Heart right ventricle (tissue), 16 donors: Measurements from ENCODE around the gene KDM2A. TPM values are rescaled to one million over a fixed set of nuclear protein-coding genes. Genes with fewer than 3 reads are reported as not detected.

Experiments
- ATAC-seq, 8 donors: fragments of 200-7000 bp; cut with Tn5 transposase; one replicate each; pipeline ENCODE4 v1.9.1; 2020; ENCODE audit warnings: mild to moderate bottlenecking in 8 of 8, moderate library complexity in 8 of 8, moderate number of reproducible peaks in 1 of 8
- DNase-seq, 2 donors: peaks; one replicate each; pipeline ENCODE4 v3.0.0-alpha.2; 2020
- H3K27ac ChIP-seq, 10 donors: fragments of 200-600 bp; sonication (generic) in 2 of 10; one replicate each; pipeline versions ENCODE4 v1.5.0 to v1.8.0; 2020 to 2022; ENCODE audit warnings: mild to moderate bottlenecking in 3 of 10
- H3K27me3 ChIP-seq, 7 donors: fragments of 200-600 bp; one replicate each; pipeline ENCODE4 v1.8.0; 2021 to 2022; ENCODE audit warnings: mild to moderate bottlenecking in 2 of 7
- H3K36me3 ChIP-seq, 9 donors: fragments of 200-600 bp; sonication (generic) in 1 of 9; one replicate each; pipeline versions ENCODE4 v1.5.0 to v1.8.0; 2020 to 2022; ENCODE audit warnings: mild to moderate bottlenecking in 2 of 9
- H3K4me1 ChIP-seq, 9 donors: fragments of 200-600 bp; sonication (generic) in 1 of 9; one replicate each; pipeline versions ENCODE4 v1.5.0 to v1.8.0; 2020 to 2022; ENCODE audit warnings: mild to moderate bottlenecking in 4 of 9
- H3K4me3 ChIP-seq, 10 donors: fragments of 200-600 bp; sonication (generic) in 2 of 10; one replicate each; pipeline versions ENCODE4 v1.5.0 to v1.8.0; 2020 to 2022; ENCODE audit warnings: mild to moderate bottlenecking in 7 of 10, moderate library complexity in 2 of 10
- H3K9me3 ChIP-seq, 11 donors: fragments of 200-600 bp in 10 of 11; sonication (generic) in 2 of 11; one replicate each; pipeline versions ENCODE4 v1.5.0 to v1.8.0; 2013 to 2022; ENCODE audit warnings: mild to moderate bottlenecking in 2 of 11, control low read depth in 1 of 11, moderate library complexity in 1 of 11
- WGBS, 2 donors: extraction: QIAGEN DNeasy Blood & Tissue Kit; methylation state at CpG; one replicate each; pipeline ENCODE4 v1.1.7; 2013; ENCODE audit warnings: inconsistent platforms in 1 of 2; 5-methylcytosine and 5-hydroxymethylcytosine counted together
- intact Hi-C, 10 donors: fragments of 100-400 bp; cut with DNase I; formaldehyde crosslinking; loops; one replicate each; pipeline versions ENCODE4 v1.11.1 to v1.14.2; 2022
- polyA plus RNA-seq, 2 donors: library from polyadenylated mRNA; stranded (reverse); fragments of 200-250 nt; gene quantifications; one replicate each; pipeline ENCODE4 v1.2.3, GENCODE V29; 2013
- total RNA-seq, 10 donors: library from RNA; stranded (reverse); fragmentation: NEBNext Ultra II Directional in 3 of 10; extraction: Animal tissue kit (Norgen Biotek cat#: 25700) in 3 of 10; gene quantifications; one replicate each; pipeline versions ENCODE4 v1.2.1 to v1.2.4, GENCODE V29; 2021 to 2023
- TF ChIP-seq, protein P1 (sequence below), 9 donors: fragments of 200-600 bp; sonication (generic) in 2 of 9; IDR thresholded peaks; one replicate each; pipeline versions ENCODE4 v1.5.0 to v1.8.0; 2021 to 2022; ENCODE audit warnings: antibody characterized with exemption in 9 of 9, mild to moderate bottlenecking in 5 of 9, moderate library complexity in 1 of 9
- donor health status: Arrhythmogenic right ventricular cardiomyopathy.
- donor health status: ischemic (EF 13 %, LVEDD 7.1; RV severe dilation, severe dysfunction).
- donor health status: healthy with polysubstance abuse.
- donor health status: DM: no; HTN: yes; CAD: no.
- donor health status: DM: no; HTN: no; CAD: no.
- donor health status: ischemic (EF 25% LVEDD 6.9; RV normal size, moderate dysfunction).
- donor health status: ischemic (EF 25% LVEDD 5.7; RV mildly dilated, moderate dysfunction).
- donor health status: healthy.
- donor health status: DM: yes; HTN: yes; CAD: no.
- donor health status: Ischemic cardiomyopathy.
- donor health status: ischemic (EF 35%, LVEDD 5.7; RV mildly dilated, moderate dysfunction).
- donor health status: nonischemic (EF 11% LVEDD 7.7; RV severe dilation, severe dysfunction).
- donor health status: DM: yes; HTN: yes; CAD: no.
- donor health status: PGD.
- donor health status: ischemic (EF 29% LVEDD 5.4; RV normal size, mild dysfunction).
- donor health status: nonischemic (EF 23%, LVEDD 6.1; RV moderate dilation, normal function).

KDM2A gene
- total and polyA plus RNA-seq, 12 donors: 16.5 to 45.7 (median 37.1) TPM

DNA sequence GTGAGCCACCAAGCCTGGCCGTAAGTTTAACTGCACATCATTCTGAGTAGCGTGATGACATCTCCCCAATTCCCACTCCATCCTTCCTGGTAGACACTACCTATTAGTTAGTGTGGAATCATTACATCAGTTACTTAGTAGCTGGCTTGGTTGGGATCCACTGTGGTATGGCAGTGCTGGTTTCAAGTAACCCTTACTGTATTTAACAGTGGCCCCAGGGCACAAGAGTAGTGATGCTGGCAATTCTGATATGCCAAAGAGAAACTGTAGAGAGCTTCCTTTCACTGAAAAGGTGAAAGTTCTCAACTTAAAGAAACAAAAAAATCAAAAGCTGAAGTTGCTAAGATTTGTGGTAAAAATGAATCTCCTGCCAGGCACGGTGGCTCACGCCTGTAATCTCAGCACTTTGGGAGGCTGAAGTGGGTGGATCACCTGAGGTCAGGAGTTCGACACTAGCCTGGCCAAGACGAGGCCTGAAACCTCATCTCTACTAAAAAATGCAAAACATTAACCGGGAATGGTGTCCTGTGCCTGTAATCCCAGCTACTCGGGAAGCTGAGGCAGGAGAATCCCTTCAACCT, 35.2 kb upstream of the KDM2A start:
- ATAC-seq: no peak
- intact Hi-C loops: loop anchor here in 8 of 10 donors (5.0 to 10.0 kb wide), 5 partner anchors 81 to 298 kb away; no protein-coding TSS in a partner anchor
- TF ChIP-seq, protein P1, sequence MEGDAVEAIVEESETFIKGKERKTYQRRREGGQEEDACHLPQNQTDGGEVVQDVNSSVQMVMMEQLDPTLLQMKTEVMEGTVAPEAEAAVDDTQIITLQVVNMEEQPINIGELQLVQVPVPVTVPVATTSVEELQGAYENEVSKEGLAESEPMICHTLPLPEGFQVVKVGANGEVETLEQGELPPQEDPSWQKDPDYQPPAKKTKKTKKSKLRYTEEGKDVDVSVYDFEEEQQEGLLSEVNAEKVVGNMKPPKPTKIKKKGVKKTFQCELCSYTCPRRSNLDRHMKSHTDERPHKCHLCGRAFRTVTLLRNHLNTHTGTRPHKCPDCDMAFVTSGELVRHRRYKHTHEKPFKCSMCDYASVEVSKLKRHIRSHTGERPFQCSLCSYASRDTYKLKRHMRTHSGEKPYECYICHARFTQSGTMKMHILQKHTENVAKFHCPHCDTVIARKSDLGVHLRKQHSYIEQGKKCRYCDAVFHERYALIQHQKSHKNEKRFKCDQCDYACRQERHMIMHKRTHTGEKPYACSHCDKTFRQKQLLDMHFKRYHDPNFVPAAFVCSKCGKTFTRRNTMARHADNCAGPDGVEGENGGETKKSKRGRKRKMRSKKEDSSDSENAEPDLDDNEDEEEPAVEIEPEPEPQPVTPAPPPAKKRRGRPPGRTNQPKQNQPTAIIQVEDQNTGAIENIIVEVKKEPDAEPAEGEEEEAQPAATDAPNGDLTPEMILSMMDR (IDR thresholded peaks at IDR 0.05): no peak

DNA sequence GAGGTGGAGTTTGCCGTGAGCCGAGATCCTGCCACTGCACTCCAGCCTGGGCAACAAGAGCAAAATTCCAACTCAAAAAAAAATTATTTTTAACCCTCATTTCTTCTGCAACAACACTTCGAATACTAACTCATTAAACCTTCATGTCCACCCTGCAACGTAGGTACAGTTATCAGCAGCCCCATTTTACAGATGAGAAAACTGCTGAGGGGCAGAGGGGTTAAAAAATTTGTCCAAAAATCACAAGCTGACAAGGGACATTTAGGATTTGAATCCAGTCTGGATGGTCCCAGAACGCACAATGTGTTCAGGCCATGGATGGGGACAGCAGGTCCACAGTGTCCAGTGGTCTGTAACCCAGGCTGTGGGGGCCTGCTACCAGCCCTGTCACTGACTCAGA, 33.4 kb upstream of the KDM2A start:
- H3K4me3 ChIP-seq: no peak overlapping the region
- H3K9me3 ChIP-seq: no peaks in the 10 kb centered on the region
- peaks cover 6 to 13% (median 12%) of the 10 kb centered on the region in 9 donors for H3K4me1 ChIP-seq
- DNase-seq (no peak), ATAC-seq (no peak)
- H3K27ac ChIP-seq: no peak overlapping the region
- H3K27me3 ChIP-seq: peaks cover 0 to 6% (median 0%) of the 10 kb centered on the region in 7 donors
- TF ChIP-seq, protein P1 (IDR thresholded peaks at IDR 0.05): no peak
- H3K36me3 ChIP-seq: no peaks in the 10 kb centered on the region
- intact Hi-C loops: loop anchor here in 5 of 10 donors (10.0 kb wide), 2 partner anchors 79 to 229 kb away; no protein-coding TSS in a partner anchor
- WGBS, 2 donors: 95% methylated on average over 5 of the region's 5 CpGs

More for the DNA sequence above, 35.2 kb upstream of the KDM2A start:
- H3K4me3 ChIP-seq: no peak overlapping the region
- peaks cover 0 to 6% (median 0%) of the 10 kb centered on the region in 7 donors for H3K27me3 ChIP-seq
- WGBS, 2 donors: 90 to 95% methylated on average over 8 of the region's 8 CpGs
- no peak for DNase-seq
- H3K4me1 ChIP-seq: peaks cover 6 to 13% (median 12%) of the 10 kb centered on the region in 9 donors
- no peaks in the 10 kb centered on the region for H3K9me3 ChIP-seq
- H3K36me3 ChIP-seq: no peaks in the 10 kb centered on the region
- no peak overlapping the region for H3K27ac ChIP-seq

DNA sequence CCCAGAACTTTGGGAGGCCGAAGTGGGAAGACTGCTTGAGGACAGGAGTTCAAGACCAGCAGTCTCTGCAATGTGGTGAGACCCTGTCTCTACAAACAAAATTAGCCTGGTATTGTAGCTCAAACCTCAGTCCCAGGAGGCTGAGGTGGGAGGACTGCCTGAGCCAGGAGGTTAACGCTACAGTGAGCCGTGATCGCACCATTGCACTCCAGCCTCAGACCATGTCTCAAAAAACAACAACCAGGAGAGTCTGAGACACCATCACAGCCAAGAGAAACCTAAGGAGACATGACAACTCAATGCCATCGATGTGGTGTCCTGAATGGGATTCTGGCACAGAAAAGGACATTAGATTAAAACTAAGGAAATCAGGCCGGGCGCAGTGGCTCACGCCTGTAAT, 28.3 kb upstream of the KDM2A start:
- no peaks in the 10 kb centered on the region for H3K27me3 ChIP-seq
- intact Hi-C loops: no loop called here
- H3K36me3 ChIP-seq: no peaks in the 10 kb centered on the region
- WGBS, 2 donors: 93 to 95% methylated on average over 8 of the region's 8 CpGs
- no peaks in the 10 kb centered on the region for H3K4me1 ChIP-seq
- no peak overlapping the region for H3K27ac ChIP-seq
- no peak for DNase-seq
- no peak overlapping the region for H3K4me3 ChIP-seq
- H3K9me3 ChIP-seq: no peaks in the 10 kb centered on the region
- TF ChIP-seq, protein P1 (IDR thresholded peaks at IDR 0.05): no peak
- ATAC-seq: no peak

DNA sequence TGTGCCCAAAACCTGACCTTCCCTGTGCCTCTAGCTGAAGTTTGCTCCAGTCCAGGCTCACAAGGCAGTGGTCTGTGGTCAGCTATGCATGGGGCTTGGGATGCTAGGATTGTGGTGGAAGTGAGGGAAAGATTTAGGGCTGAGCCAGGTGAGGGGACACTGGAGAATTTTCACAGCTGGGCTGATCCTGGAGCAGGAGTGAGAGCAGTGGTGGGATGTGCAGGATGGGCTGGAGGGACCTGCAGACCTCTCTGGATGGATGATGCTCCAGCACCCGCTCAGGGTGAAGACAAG, 23.9 kb upstream of the KDM2A start:
- intact Hi-C loops: no loop called here
- Histone ChIP-seq H3K27ac (no peak overlapping the region), H3K36me3 (no peaks in the 10 kb centered on the region), H3K27me3 (no peaks in the 10 kb centered on the region), H3K4me1 (peaks cover 0 to 3% (median 0%) of the 10 kb centered on the region in 9 donors), H3K9me3 (no peaks in the 10 kb centered on the region), H3K4me3 (no peak overlapping the region)
- 76 to 94% methylated on average over 1 of the region's 1 CpG for WGBS, 2 donors
- no peak for DNase-seq
- no peak for ATAC-seq
- TF ChIP-seq, protein P1 (IDR thresholded peaks at IDR 0.05): no peak
